ENCODE measurements around the gene HCN2.

DNA sequence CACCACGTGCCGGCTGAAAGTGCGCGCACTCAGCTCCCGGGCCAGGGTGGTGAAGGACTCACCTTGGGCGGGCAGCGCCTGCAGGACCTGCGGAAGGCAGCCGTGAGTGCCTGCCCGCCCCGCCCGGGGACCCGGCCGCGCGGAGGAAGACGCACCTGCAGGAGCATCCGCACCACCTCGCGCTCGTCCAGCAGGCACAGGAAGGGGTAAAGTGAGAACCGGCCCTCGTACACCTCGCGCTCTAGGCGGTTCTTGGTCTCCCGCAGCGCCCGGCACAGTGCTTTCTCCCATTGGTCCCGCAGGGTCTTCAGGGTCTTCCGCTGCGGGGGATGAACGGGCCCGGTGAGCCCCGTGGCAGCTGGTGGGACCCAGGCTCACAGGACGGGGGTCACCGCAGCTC, 33.0 kb downstream of the HCN2 start:
- TF ChIP-seq, protein P1, sequence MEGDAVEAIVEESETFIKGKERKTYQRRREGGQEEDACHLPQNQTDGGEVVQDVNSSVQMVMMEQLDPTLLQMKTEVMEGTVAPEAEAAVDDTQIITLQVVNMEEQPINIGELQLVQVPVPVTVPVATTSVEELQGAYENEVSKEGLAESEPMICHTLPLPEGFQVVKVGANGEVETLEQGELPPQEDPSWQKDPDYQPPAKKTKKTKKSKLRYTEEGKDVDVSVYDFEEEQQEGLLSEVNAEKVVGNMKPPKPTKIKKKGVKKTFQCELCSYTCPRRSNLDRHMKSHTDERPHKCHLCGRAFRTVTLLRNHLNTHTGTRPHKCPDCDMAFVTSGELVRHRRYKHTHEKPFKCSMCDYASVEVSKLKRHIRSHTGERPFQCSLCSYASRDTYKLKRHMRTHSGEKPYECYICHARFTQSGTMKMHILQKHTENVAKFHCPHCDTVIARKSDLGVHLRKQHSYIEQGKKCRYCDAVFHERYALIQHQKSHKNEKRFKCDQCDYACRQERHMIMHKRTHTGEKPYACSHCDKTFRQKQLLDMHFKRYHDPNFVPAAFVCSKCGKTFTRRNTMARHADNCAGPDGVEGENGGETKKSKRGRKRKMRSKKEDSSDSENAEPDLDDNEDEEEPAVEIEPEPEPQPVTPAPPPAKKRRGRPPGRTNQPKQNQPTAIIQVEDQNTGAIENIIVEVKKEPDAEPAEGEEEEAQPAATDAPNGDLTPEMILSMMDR (tag by site-specific recombination; IDR thresholded peaks at IDR 0.05) = no peak
- TF ChIP-seq, protein P2, sequence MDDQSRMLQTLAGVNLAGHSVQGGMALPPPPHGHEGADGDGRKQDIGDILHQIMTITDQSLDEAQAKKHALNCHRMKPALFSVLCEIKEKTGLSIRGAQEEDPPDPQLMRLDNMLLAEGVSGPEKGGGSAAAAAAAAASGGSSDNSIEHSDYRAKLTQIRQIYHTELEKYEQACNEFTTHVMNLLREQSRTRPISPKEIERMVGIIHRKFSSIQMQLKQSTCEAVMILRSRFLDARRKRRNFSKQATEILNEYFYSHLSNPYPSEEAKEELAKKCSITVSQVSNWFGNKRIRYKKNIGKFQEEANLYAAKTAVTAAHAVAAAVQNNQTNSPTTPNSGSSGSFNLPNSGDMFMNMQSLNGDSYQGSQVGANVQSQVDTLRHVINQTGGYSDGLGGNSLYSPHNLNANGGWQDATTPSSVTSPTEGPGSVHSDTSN (CRISPR knock-in tag; IDR thresholded peaks at IDR 0.05) = no peak
- TF ChIP-seq ZNF776 (tag by site-specific recombination; IDR thresholded peaks at IDR 0.05; ENCODE audit: borderline replicate concordance) (no peak), ZNF555 (tag by site-specific recombination; conservative IDR thresholded peaks at IDR 0.05) (no peak)
